HCT116 (cell line): ENCODE results near the gene FTSJ1. TPM values are rescaled to one million over a fixed set of nuclear protein-coding genes. Genes with fewer than 3 reads are reported as not detected.

Experiments
- ATAC-seq: fragments of 200-7000 bp; cut with Tn5 transposase; 2 replicates; pipeline ENCODE4 v1.9.1; 2020; ENCODE audit warnings: mild to moderate bottlenecking, moderate library complexity
- BruUV-seq: library from RNA; stranded (reverse); fragments of 400-500 nt; replicated peaks from 2 replicates; lab custom pipeline; 2021; lab: Mats Ljungman, UMichigan
- CTCF ChIA-PET: fragments of 300-600 bp; sonication (Branson Sonifier 250); formaldehyde crosslinking; loops from one replicate; lab custom pipeline; 2021; ENCODE audit warnings: antibody characterized with exemption; lab: Charles Lee
- POLR2A ChIA-PET: fragments of 300-600, 350-600 bp; sonication (Branson Sonifier 250); formaldehyde crosslinking; loops from one replicate; lab custom pipeline; 2021; ENCODE audit warnings: antibody characterized with exemption; lab: Charles Lee
- RAD21 ChIA-PET, 2 experiments: fragments of 300-600 bp; sonication (Branson Sonifier 250); formaldehyde crosslinking; loops; one replicate each; lab custom pipeline; 2023; ENCODE audit warnings: low total read pairs in 2 of 2; ENCODE audit not compliant: uncharacterized antibody in 2 of 2, unreplicated experiment in 2 of 2, low non-redundant PET in 1 of 2; lab: Charles Lee
- DNase-seq: peaks from one replicate; pipeline ENCODE4 v3.0.0-alpha.2; 2010; ENCODE audit warnings: low read depth, low spot score
- H2AFZ ChIP-seq: fragments of 200-600 bp; shearing (Covaris generic), sonication (generic); 2 replicates; pipeline ENCODE4 v1.6.1; 2017; ENCODE audit warnings: low read depth, mixed run types, mixed read lengths, antibody characterized with exemption, low read length; ENCODE audit not compliant: poor library complexity, severe bottlenecking
- H3K27ac ChIP-seq: 2 replicates; pipeline ENCODE4 v1.5.1; 2012; ENCODE audit warnings: low read depth, low read length
- H3K27me3 ChIP-seq: fragments of 200-600 bp; sonication (generic); 2 replicates; pipeline ENCODE4 v1.6.1; 2016; ENCODE audit warnings: mixed run types, low read length, mixed read lengths; ENCODE audit not compliant: insufficient read depth
- H3K36me3 ChIP-seq, 2 experiments: fragments of 200-500 bp in 1 of 2; fragments of 200-600 bp in 1 of 2; sonication (Bioruptor generic) in 1 of 2; sonication (generic) in 1 of 2; 2 replicates each; pipeline versions ENCODE4 v1.5.1 to v1.6.1; 2014 to 2016; ENCODE audit warnings: low read length in 2 of 2, inconsistent platforms in 1 of 2, mixed read lengths in 1 of 2, mixed run types in 1 of 2; ENCODE audit not compliant: insufficient read depth in 2 of 2, control insufficient read depth in 1 of 2
- H3K4me1 ChIP-seq, 2 experiments: fragments of 200-600 bp in 1 of 2; sonication (generic) in 1 of 2; 2 replicates each; pipeline versions ENCODE4 v1.5.1 to v1.6.1; 2012 to 2017; ENCODE audit warnings: low read length in 2 of 2, inconsistent platforms in 1 of 2, mild to moderate bottlenecking in 1 of 2, mixed read lengths in 1 of 2, mixed run types in 1 of 2, moderate library complexity in 1 of 2; ENCODE audit not compliant: insufficient read depth in 2 of 2, control insufficient read depth in 1 of 2
- H3K4me2 ChIP-seq: fragments of 200-600 bp; sonication (generic); 2 replicates; pipeline ENCODE4 v1.6.1; 2017; ENCODE audit warnings: mixed run types, low read length, mixed read lengths
- H3K4me3 ChIP-seq, 2 experiments: fragments of 200-600 bp in 1 of 2; sonication (generic) in 1 of 2; replicated peaks in 1 of 2; 2 replicates each; pipeline ENCODE4 v1.5.1; 2011 to 2016; ENCODE audit warnings: low read length in 2 of 2, control low read depth in 1 of 2, low read depth in 1 of 2, mild to moderate bottlenecking in 1 of 2, mixed read lengths in 1 of 2, mixed run types in 1 of 2
- H3K79me2 ChIP-seq: fragments of 200-600 bp; sonication (generic); 2 replicates; pipeline ENCODE4 v1.6.1; 2017; ENCODE audit warnings: mild to moderate bottlenecking, mixed run types, low read length, moderate library complexity, mixed read lengths; ENCODE audit not compliant: insufficient read depth
- H3K9ac ChIP-seq: fragments of 200-600 bp; sonication (generic); 2 replicates; pipeline ENCODE4 v1.6.1; 2016; ENCODE audit warnings: low read length, mixed read lengths
- H3K9me2 ChIP-seq: fragments of 200-600 bp; sonication (generic), shearing (Covaris generic); 2 replicates; pipeline ENCODE4 v1.6.1; 2017; ENCODE audit warnings: mixed run types, mild to moderate bottlenecking, moderate library complexity; ENCODE audit not compliant: insufficient read depth
- H3K9me3 ChIP-seq, 2 experiments: fragments of 200-500 bp in 1 of 2; fragments of 200-600 bp in 1 of 2; sonication (Bioruptor generic) in 1 of 2; sonication (generic) in 1 of 2; 2 replicates each; pipeline ENCODE4 v1.6.1; 2014 to 2017; ENCODE audit warnings: low read length in 2 of 2, mixed read lengths in 2 of 2, inconsistent platforms in 1 of 2, low read depth in 1 of 2, mild to moderate bottlenecking in 1 of 2, mixed run types in 1 of 2, moderate library complexity in 1 of 2; ENCODE audit not compliant: control insufficient read depth in 1 of 2, insufficient read depth in 1 of 2
- H4K20me1 ChIP-seq: fragments of 200-600 bp; sonication (generic), shearing (Covaris generic); 2 replicates; pipeline ENCODE4 v1.6.1; 2017; ENCODE audit warnings: mixed run types, mild to moderate bottlenecking, moderate library complexity; ENCODE audit not compliant: insufficient read depth
- CTCF ChIP-seq, 3 experiments: fragments of 200-600 bp in 1 of 3; sonication (generic) in 1 of 3; IDR thresholded peaks in 2 of 3; conservative IDR thresholded peaks in 1 of 3; 2 replicates each; pipeline ENCODE4 v1.5.1; 2012 to 2017; ENCODE audit warnings: low read depth in 2 of 3, low read length in 2 of 3, antibody characterized with exemption in 1 of 3, borderline replicate concordance in 1 of 3, control low read depth in 1 of 3, mild to moderate bottlenecking in 1 of 3, mixed read lengths in 1 of 3, mixed run types in 1 of 3, moderate library complexity in 1 of 3; ENCODE audit not compliant: insufficient read depth in 1 of 3
- MAX ChIP-seq: IDR thresholded peaks from 2 replicates; pipeline ENCODE4 v1.6.1; 2012
- POLR2A ChIP-seq: IDR thresholded peaks from 2 replicates; pipeline ENCODE4 v1.7.0; 2011; ENCODE audit warnings: borderline replicate concordance; ENCODE audit not compliant: insufficient read depth, insufficient read length; ENCODE audit errors: extremely low read depth
- intact Hi-C: fragments of 100-400 bp; cut with micrococcal nuclease; formaldehyde crosslinking; loops from 2 replicates; pipeline ENCODE4 v1.10.0; 2022
- total RNA-seq: library from RNA; stranded (reverse); gene quantifications from one replicate; pipeline ENCODE4 v1.2.1, GENCODE V29; 2021; ENCODE audit not compliant: unreplicated experiment

The FTSJ1 gene
- total RNA-seq, 1 experiment from 2014 or later = 64.9 TPM

- peaks cover 10 to 60% of the 10 kb centered on the region in 2 experiments for H3K4me1 ChIP-seq
- TF ChIP-seq POLR2A = no peak
- TF ChIP-seq CTCF (IDR thresholded peaks at IDR 0.05 in 2 of 3, conservative IDR thresholded peaks at IDR 0.05 in 1 of 3; ENCODE audit: borderline replicate concordance in 1 of 3, insufficient read depth in 1 of 3, low read depth in 2 of 3, low read length in 2 of 3) = peak in 1 of 3 experiments; percentile 49; a peak in 2 of 6 replicates
- no peaks in the 10 kb centered on the region for H3K9me2 ChIP-seq
- RAD21 ChIA-PET = interaction anchor here (0.7 to 1.8 kb wide), 4 partner anchors 19 to 411 kb away, joined by 3 to 9 read pairs (median 6); no protein-coding TSS in a partner anchor
- H3K9me3 ChIP-seq = no peaks in the 10 kb centered on the region
- intact Hi-C loops = loop anchor here (5.0 to 10.0 kb wide), 4 partner anchors 412 to 929 kb away; partner anchors contain the start of gene ARAF
- H3K36me3 ChIP-seq = no peaks in the 10 kb centered on the region
- H2AFZ ChIP-seq = no peak overlapping the region
- H3K27ac ChIP-seq = no peak overlapping the region
- no peak overlapping the region for H3K9ac ChIP-seq
- BruUV-seq = no TSS peak
- no peak overlapping the region for H3K4me3 ChIP-seq
- no peaks in the 10 kb centered on the region for H3K27me3 ChIP-seq
- H4K20me1 ChIP-seq = no peaks in the 10 kb centered on the region
- H3K79me2 ChIP-seq = no peaks in the 10 kb centered on the region
- CTCF ChIA-PET = interaction anchor here (1.0 to 1.8 kb wide), 2 partner anchors 19 to 411 kb away, joined by 4 to 8 read pairs; no protein-coding TSS in a partner anchor
- H3K4me2 ChIP-seq = no peak overlapping the region; the same call in 1 of the 2 replicates
- ATAC-seq (peak; percentile 48), DNase-seq (peak; percentile 38)
- POLR2A ChIA-PET = no interaction called here
These were observed 17.9 kb downstream of the FTSJ1 start for GRCh38 chrX:48493890-48494364.

- H3K9ac ChIP-seq = no peak overlapping the region
- ATAC-seq = peak; percentile 43
- RAD21 ChIA-PET = no interaction called here
- no peak overlapping the region for H2AFZ ChIP-seq
- no peaks in the 10 kb centered on the region for H3K36me3 ChIP-seq
- H3K4me1 ChIP-seq = peaks cover 12 to 48% of the 10 kb centered on the region in 2 experiments
- no peak for TF ChIP-seq MAX
- intact Hi-C loops = loop anchor here (10.0 kb wide), 2 partner anchors 642 to 932 kb away; partner anchors contain the start of gene ARAF
- CTCF ChIA-PET = no interaction called here
- POLR2A ChIA-PET = interaction anchor here (1.0 kb wide), 1 partner anchor 12 kb away, joined by 3 read pairs; no protein-coding TSS in a partner anchor
- no peaks in the 10 kb centered on the region for H3K79me2 ChIP-seq
- H3K4me3 ChIP-seq = no peak overlapping the region
- no peaks in the 10 kb centered on the region for H3K9me3 ChIP-seq
- no peak for DNase-seq
- no TSS peak for BruUV-seq
- no peak overlapping the region for H3K27ac ChIP-seq
- H3K4me2 ChIP-seq = peak overlapping the region; percentile 30; the same call in 1 of the 2 replicates
- no peaks in the 10 kb centered on the region for H4K20me1 ChIP-seq
- H3K27me3 ChIP-seq = no peaks in the 10 kb centered on the region
- no peaks in the 10 kb centered on the region for H3K9me2 ChIP-seq
These were observed 20.7 kb downstream of the FTSJ1 start for GRCh38 chrX:48496660-48497059.
